GM19035 (cell line): Measurements from ENCODE around the gene FAM120B.

Experiments used
- ATAC-seq: cut with Tn5 transposase; IDR thresholded peaks from one replicate; pipeline ENCODE4 v1.9.1; 2021; ENCODE audit not compliant: unreplicated experiment

Gene FAM120B

DNA sequence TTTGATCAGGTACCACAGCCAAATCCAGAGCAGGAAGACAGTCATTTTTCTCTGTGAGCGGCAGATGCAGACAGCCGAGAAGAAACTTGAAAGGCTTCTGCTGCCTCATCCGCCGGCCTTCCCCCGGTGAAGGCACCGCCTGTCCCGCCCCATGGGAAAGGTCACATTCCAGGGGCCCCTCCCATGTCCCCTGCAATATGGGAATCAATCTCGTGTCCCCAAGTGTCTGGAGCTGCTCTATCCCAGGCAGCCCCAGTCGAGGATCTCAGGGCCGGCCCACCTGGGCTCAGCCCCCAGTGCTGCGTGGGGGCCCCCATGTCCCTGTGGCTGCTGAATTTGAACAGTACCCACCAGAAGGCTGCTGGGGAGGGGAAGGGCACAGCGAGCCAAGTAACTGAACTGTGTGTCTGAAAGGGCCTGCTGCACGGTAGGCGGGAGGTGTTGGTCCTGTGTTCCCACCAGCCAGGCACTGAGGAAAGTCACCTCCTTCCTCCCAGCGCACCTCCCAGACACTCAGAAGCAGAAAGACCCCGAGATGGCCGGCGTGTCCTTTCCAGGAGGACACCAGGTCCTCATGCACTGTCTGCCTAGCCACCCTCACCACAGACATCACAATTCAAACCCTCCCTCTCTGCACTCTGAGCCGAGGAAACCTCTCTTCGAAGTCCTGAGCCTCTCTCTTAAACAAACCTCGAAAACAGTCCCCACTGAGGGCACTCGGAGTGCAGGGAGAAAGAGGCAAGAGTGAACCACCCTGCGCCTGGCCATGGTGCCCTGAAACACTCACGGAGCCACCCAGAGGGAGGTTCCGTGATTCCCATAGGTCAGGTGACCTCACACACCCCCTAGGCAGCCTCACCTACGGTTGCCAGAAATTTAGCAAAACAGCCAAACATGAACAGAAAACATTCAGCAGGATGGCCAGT, 147.3 kb downstream of the FAM120B start:
- ATAC-seq = no peak

GRCh38 chr6:170454512-170455285, 148.1 kb downstream of the FAM120B start:
- no peak for ATAC-seq

GRCh38 chr6:170455335-170455979, 148.9 kb downstream of the FAM120B start:
- ATAC-seq = no peak

DNA sequence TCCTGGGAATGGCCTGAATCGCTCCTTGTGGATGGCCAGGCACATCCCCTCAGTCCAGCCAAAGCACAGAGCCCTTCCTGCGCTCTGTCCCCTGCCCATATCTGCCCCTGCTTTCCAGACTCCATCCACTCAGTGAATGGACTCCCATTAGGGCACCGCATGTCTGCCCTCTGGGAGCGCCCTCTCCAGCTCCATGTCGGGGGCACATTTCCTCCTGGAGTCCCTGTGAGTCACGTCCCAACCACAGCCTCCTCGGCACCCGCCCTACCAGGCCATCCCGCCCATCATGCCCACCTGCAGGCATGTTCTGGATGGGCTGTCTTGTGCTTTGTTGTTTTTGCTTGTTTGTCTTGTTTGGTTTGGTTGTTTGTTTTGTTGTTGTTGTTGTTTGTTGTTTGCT, 149.8 kb downstream of the FAM120B start:
- ATAC-seq = no peak
